Kasumi-1 (cell line): ENCODE measurements around the gene HBB.

Experiments used
- DNase-seq, 2 experiments: peaks; one replicate each; lab custom pipeline; 2025; lab: John Stamatoyannopoulos, UW

The HBB gene

GRCh38 chr11:5247472-5248192, 20.8 kb upstream of the HBB start:
- DNase-seq, result no peak

- no peak for DNase-seq
Measured at GRCh38 chr11:5246772-5247471, 20.1 kb upstream of the HBB start.

- DNase-seq, result no peak
Measured at GRCh38 chr11:5245155-5245554, 18.3 kb upstream of the HBB start.

- no peak for DNase-seq
Measured at GRCh38 chr11:5243816-5244180, 16.9 kb upstream of the HBB start.

GRCh38 chr11:5242933-5243815, 16.3 kb upstream of the HBB start:
- no peak for DNase-seq

- DNase-seq, result no peak
Measured at GRCh38 chr11:5242208-5242607, 15.3 kb upstream of the HBB start.

GRCh38 chr11:5241458-5241857, 14.6 kb upstream of the HBB start:
- no peak for DNase-seq

- no peak for DNase-seq
Measured at GRCh38 chr11:5240458-5240857, 13.6 kb upstream of the HBB start.

- DNase-seq, result no peak
Measured at GRCh38 chr11:5240056-5240455, 13.2 kb upstream of the HBB start.

- no peak for DNase-seq
Measured at GRCh38 chr11:5239046-5239445, 12.2 kb upstream of the HBB start.

GRCh38 chr11:5238486-5238885, 11.6 kb upstream of the HBB start:
- no peak for DNase-seq

GRCh38 chr11:5237420-5237819, 10.5 kb upstream of the HBB start:
- DNase-seq, result no peak

- no peak for DNase-seq
Measured at GRCh38 chr11:5235364-5236095, 8.7 kb upstream of the HBB start.

- peak; percentile 4 to 12 for DNase-seq
Measured at GRCh38 chr11:5234381-5234834, 7.5 kb upstream of the HBB start, which contains the start of gene HBD. Gene HBD, minus strand, starts transcription at chr11:5234483. Its CDS starts 50 bp downstream, at chr11:5234433.

- DNase-seq, result no peak
Measured at GRCh38 chr11:5233307-5233706, 6.4 kb upstream of the HBB start.

GRCh38 chr11:5232821-5233220, 6.0 kb upstream of the HBB start:
- DNase-seq, result no peak

- DNase-seq, result no peak
Measured at GRCh38 chr11:5232176-5232575, 5.3 kb upstream of the HBB start.

GRCh38 chr11:5231111-5231510, 4.2 kb upstream of the HBB start:
- no peak for DNase-seq

- no peak for DNase-seq
Measured at GRCh38 chr11:5230266-5230665, 3.4 kb upstream of the HBB start.

GRCh38 chr11:5229796-5230195, 2.9 kb upstream of the HBB start:
- no peak for DNase-seq

- DNase-seq, result no peak
Measured at GRCh38 chr11:5229356-5229755, 2.5 kb upstream of the HBB start.

GRCh38 chr11:5228124-5228523, 1.3 kb upstream of the HBB start:
- DNase-seq, result no peak
